HG02943 (cell line): ENCODE measurements around the gene RIBC1.
"Not testable (repeated sequence)": the region's sequence is repeated elsewhere in the genome, so short reads cannot be mapped to it uniquely, and the experiment has no call there.

ENCODE experiments used
- ATAC-seq: cut with Tn5 transposase; IDR thresholded peaks from one replicate; pipeline ENCODE4 v1.9.1; 2021; ENCODE audit warnings: mild to moderate bottlenecking, low read depth, moderate library complexity; ENCODE audit not compliant: unreplicated experiment

RIBC1 gene

GRCh38 chrX:53433651-53434639 is 11.3 kb downstream of the RIBC1 start, which contains the start of gene HSD17B10:
Gene HSD17B10 (minus strand): TSS chrX:53434370. CDS start chrX:53434345, 25 bp downstream.
- ATAC-seq = peak; percentile 85

GRCh38 chrX:53435997-53436396 is 13.3 kb downstream of the RIBC1 start:
- ATAC-seq = peak; percentile 63

GRCh38 chrX:53437206-53437605 is 14.5 kb downstream of the RIBC1 start:
- no peak for ATAC-seq

GRCh38 chrX:53438174-53438831 is 15.6 kb downstream of the RIBC1 start:
- no peak for ATAC-seq

GRCh38 chrX:53438832-53439230 is 16.2 kb downstream of the RIBC1 start:
- ATAC-seq = no peak

GRCh38 chrX:53440101-53440500 is 17.4 kb downstream of the RIBC1 start:
- no peak for ATAC-seq

- no peak for ATAC-seq
These were observed 18.2 kb downstream of the RIBC1 start for GRCh38 chrX:53440621-53441517.

- ATAC-seq = peak; percentile 70
These were observed 19.1 kb downstream of the RIBC1 start for GRCh38 chrX:53441531-53442321.

- no peak for ATAC-seq
These were observed 19.6 kb downstream of the RIBC1 start for GRCh38 chrX:53442322-53442631.

GRCh38 chrX:53445977-53446376 is 23.3 kb downstream of the RIBC1 start:
- no peak for ATAC-seq

GRCh38 chrX:53447441-53447840 is 24.8 kb downstream of the RIBC1 start:
- no peak for ATAC-seq

GRCh38 chrX:53449632-53450031 is 27.0 kb downstream of the RIBC1 start:
- ATAC-seq = no peak

- no peak for ATAC-seq
These were observed 30.1 kb downstream of the RIBC1 start for GRCh38 chrX:53452812-53453211.

GRCh38 chrX:53456254-53456653 is 33.6 kb downstream of the RIBC1 start:
- no peak for ATAC-seq

- ATAC-seq = no peak
These were observed 35.4 kb downstream of the RIBC1 start for GRCh38 chrX:53458082-53458481.

- not testable (repeated sequence) for ATAC-seq
These were observed 46.0 kb downstream of the RIBC1 start for GRCh38 chrX:53468659-53469058.

- no peak for ATAC-seq
These were observed 48.7 kb downstream of the RIBC1 start for GRCh38 chrX:53471346-53471745.

GRCh38 chrX:53474707-53475106 is 52.0 kb downstream of the RIBC1 start:
- no peak for ATAC-seq

GRCh38 chrX:53476371-53476770 is 53.7 kb downstream of the RIBC1 start:
- no peak for ATAC-seq

GRCh38 chrX:53479301-53479700 is 56.6 kb downstream of the RIBC1 start:
- ATAC-seq = no peak
